ENCODE measurements around the gene PRAMEF18. TPM values are rescaled to one million over a fixed set of nuclear protein-coding genes. Genes with fewer than 3 reads are reported as not detected.
"Not testable (repeated sequence)": the region's sequence is repeated elsewhere in the genome, so short reads cannot be mapped to it uniquely, and the experiment has no call there.

Gene PRAMEF18
- total RNA-seq, 2 donors from 2014 or later = not detected

- peak; percentile 70 for DNase-seq (ENCODE audit: low spot score)
- no peaks in the 10 kb centered on the region for H3K36me3 Mint-ChIP-seq
- no peaks in the 10 kb centered on the region for H3K4me1 Mint-ChIP-seq (ENCODE audit: low read depth in 2 of 2)
- H3K27ac Mint-ChIP-seq = no peak overlapping the region
- H3K9me3 Mint-ChIP-seq = no peaks in the 10 kb centered on the region
- no peak overlapping the region for H3K4me3 Mint-ChIP-seq
- peaks cover 0 to 5% of the 10 kb centered on the region in 2 donors for H3K27me3 Mint-ChIP-seq
- ATAC-seq = no peak
Measured at GRCh38 chr1:13228343-13228781, 2.4 kb upstream of the PRAMEF18 start.

GRCh38 chr1:13227271-13228055 lies 1.5 kb upstream of the PRAMEF18 start:
- H3K27me3 Mint-ChIP-seq; H3K36me3 Mint-ChIP-seq; H3K9me3 Mint-ChIP-seq; ATAC-seq; H3K27ac Mint-ChIP-seq; H3K4me3 Mint-ChIP-seq; H3K4me1 Mint-ChIP-seq (ENCODE audit: low read depth in 2 of 2): not testable (repeated sequence)
- peak; percentile 50 for DNase-seq (ENCODE audit: low spot score)

GRCh38 chr1:13224480-13225060 lies 1.4 kb downstream of the PRAMEF18 start:
- Mint-ChIP-seq H3K4me3 (no peak overlapping the region), H3K27me3 (peaks cover 0 to 2% of the 10 kb centered on the region in 2 donors), H3K36me3 (no peaks in the 10 kb centered on the region), H3K4me1 (ENCODE audit: low read depth in 2 of 2) (no peaks in the 10 kb centered on the region), H3K27ac (no peak overlapping the region), H3K9me3 (no peaks in the 10 kb centered on the region)
- DNase-seq (ENCODE audit: low spot score) (peak; percentile 58), ATAC-seq (peak in 1 of 2 donors; percentile 62)

GRCh38 chr1:13222788-13223187 lies 3.2 kb downstream of the PRAMEF18 start:
- not testable (repeated sequence) for H3K4me3 Mint-ChIP-seq; H3K9me3 Mint-ChIP-seq; ATAC-seq; DNase-seq (ENCODE audit: low spot score); H3K27me3 Mint-ChIP-seq; H3K27ac Mint-ChIP-seq; H3K4me1 Mint-ChIP-seq (ENCODE audit: low read depth in 2 of 2); H3K36me3 Mint-ChIP-seq

GRCh38 chr1:13219203-13219602 lies 6.8 kb downstream of the PRAMEF18 start:
- H3K4me3 Mint-ChIP-seq; H3K27ac Mint-ChIP-seq; H3K9me3 Mint-ChIP-seq; DNase-seq (ENCODE audit: low spot score); H3K36me3 Mint-ChIP-seq; H3K4me1 Mint-ChIP-seq (ENCODE audit: low read depth in 2 of 2); H3K27me3 Mint-ChIP-seq; ATAC-seq: not testable (repeated sequence)

- not testable (repeated sequence) for H3K36me3 Mint-ChIP-seq; DNase-seq (ENCODE audit: low spot score); H3K4me3 Mint-ChIP-seq; H3K9me3 Mint-ChIP-seq; H3K27ac Mint-ChIP-seq; ATAC-seq; H3K4me1 Mint-ChIP-seq (ENCODE audit: low read depth in 2 of 2); H3K27me3 Mint-ChIP-seq
Measured at GRCh38 chr1:13216619-13217018, 9.3 kb downstream of the PRAMEF18 start.

- H3K4me1 Mint-ChIP-seq (ENCODE audit: low read depth in 2 of 2); H3K27ac Mint-ChIP-seq; ATAC-seq; H3K9me3 Mint-ChIP-seq; DNase-seq (ENCODE audit: low spot score); H3K36me3 Mint-ChIP-seq; H3K27me3 Mint-ChIP-seq; H3K4me3 Mint-ChIP-seq: not testable (repeated sequence)
Measured at GRCh38 chr1:13208712-13209111, 17.2 kb downstream of the PRAMEF18 start.

GRCh38 chr1:13201309-13201708 lies 24.6 kb downstream of the PRAMEF18 start, which contains the start of gene PRAMEF13:
Gene PRAMEF13 (minus strand): TSS chr1:13201409. CDS start chr1:13199589, 1,820 bp downstream.
- not testable (repeated sequence) for DNase-seq (ENCODE audit: low spot score); H3K4me1 Mint-ChIP-seq (ENCODE audit: low read depth in 2 of 2); H3K36me3 Mint-ChIP-seq; H3K9me3 Mint-ChIP-seq; ATAC-seq; H3K27ac Mint-ChIP-seq; H3K27me3 Mint-ChIP-seq; H3K4me3 Mint-ChIP-seq

Other genes starting within 250 kb of the PRAMEF18 start
- not detected for gene PRAMEF27, start 169.6 kb downstream of the PRAMEF18 start, total RNA-seq
- gene HNRNPCL3, start 165.4 kb downstream of the PRAMEF18 start, total RNA-seq = not detected
- gene PRAMEF25, start 155.4 kb downstream of the PRAMEF18 start, total RNA-seq = not detected
- not detected for gene HNRNPCL2, start 109.3 kb downstream of the PRAMEF18 start, total RNA-seq
- gene PRAMEF26, start 70.1 kb downstream of the PRAMEF18 start, total RNA-seq = not detected
- not detected for gene HNRNPCL4, start 60.5 kb downstream of the PRAMEF18 start, total RNA-seq
- not detected for gene PRAMEF9, start 54.3 kb downstream of the PRAMEF18 start, total RNA-seq
- not detected for gene PRAMEF13, start 24.7 kb downstream of the PRAMEF18 start, total RNA-seq
- not detected for gene PRAMEF5, start 28.0 kb upstream of the PRAMEF18 start, total RNA-seq
- not detected for gene PRAMEF8, start 59.0 kb upstream of the PRAMEF18 start, total RNA-seq
- not detected for gene PRAMEF33, start 77.4 kb upstream of the PRAMEF18 start, total RNA-seq
- not detected for gene PRAMEF15, start 89.4 kb upstream of the PRAMEF18 start, total RNA-seq
- not detected for gene PRAMEF14, start 121.0 kb upstream of the PRAMEF18 start, total RNA-seq
- not detected for gene PRAMEF19, start 145.8 kb upstream of the PRAMEF18 start, total RNA-seq
- gene PRAMEF17, start 163.5 kb upstream of the PRAMEF18 start, total RNA-seq = not detected
- not detected for gene PRAMEF20, start 184.3 kb upstream of the PRAMEF18 start, total RNA-seq

Data from natural killer cell treated with Interleukin-12 subunit alpha and Interleukin-12 subunit beta and Interleukin-15 and Interleukin-18, amount 100 ng/mL, for 72 hours (primary cell).